Measurements from ENCODE around the gene FYB1. TPM values are rescaled to one million over a fixed set of nuclear protein-coding genes. Genes with fewer than 3 reads are reported as not detected.
A peak's percentile ranks its signal among the peaks of the same experiment; 100 is the strongest.
"Not testable (repeated sequence)": the region's sequence is repeated elsewhere in the genome, so short reads cannot be mapped to it uniquely, and the experiment has no call there.

Gene FYB1
- total RNA-seq, 2 experiments from 2014 or later: 129 TPM

DNA sequence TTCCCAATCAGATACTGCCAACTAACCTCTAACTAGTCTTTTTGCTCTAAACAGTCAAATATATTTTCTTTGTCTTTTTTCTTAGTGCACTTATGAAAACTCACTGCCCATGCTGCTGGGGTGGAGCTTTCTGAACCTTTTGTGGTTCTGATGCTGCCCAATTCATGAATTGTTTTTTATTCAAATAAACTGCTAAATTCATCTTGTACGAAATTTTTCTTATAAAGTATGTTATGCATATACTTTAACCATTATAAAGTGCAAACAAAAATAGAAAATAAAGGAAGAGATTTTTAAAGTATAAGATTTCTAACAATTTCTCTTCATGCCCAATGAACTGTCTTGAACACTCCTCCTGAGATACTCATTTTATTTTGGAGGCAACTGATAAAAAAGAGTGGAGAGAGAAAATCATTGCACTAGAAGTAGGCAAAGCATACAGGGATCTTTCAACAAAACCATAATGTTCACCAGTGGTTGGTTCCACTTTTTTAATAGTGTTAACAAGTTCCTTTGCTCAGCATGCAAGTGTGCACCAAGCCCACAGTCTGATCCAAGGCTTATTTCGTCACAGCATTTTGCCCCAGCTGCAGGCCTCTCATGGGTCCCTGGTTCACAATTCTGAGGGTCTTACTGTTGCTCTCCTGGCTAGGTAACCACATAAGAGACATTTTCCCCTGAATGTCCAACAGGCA is 6.2 kb upstream of the FYB1 start:
- H3K4me1 Mint-ChIP-seq (ENCODE audit: low read depth): peaks cover 40% of the 10 kb centered on the region
- no peaks in the 10 kb centered on the region for H3K9me3 Mint-ChIP-seq
- no peaks in the 10 kb centered on the region for H3K36me3 Mint-ChIP-seq (ENCODE audit: low read depth)
- no peak for DNase-seq
- intact Hi-C loops (cut with micrococcal nuclease): no loop called here
- H3K4me3 Mint-ChIP-seq: peak overlapping the region; percentile 25
- no peaks in the 10 kb centered on the region for H3K27me3 Mint-ChIP-seq (ENCODE audit: low read depth)
- no peak overlapping the region for H3K27ac Mint-ChIP-seq
- CTCF ChIA-PET: interaction anchor here (11.0 to 12.8 kb wide), 2 partner anchors 7 to 52 kb away, joined by 98 to 317 read pairs; partner anchors contain the start of gene FYB1

DNA sequence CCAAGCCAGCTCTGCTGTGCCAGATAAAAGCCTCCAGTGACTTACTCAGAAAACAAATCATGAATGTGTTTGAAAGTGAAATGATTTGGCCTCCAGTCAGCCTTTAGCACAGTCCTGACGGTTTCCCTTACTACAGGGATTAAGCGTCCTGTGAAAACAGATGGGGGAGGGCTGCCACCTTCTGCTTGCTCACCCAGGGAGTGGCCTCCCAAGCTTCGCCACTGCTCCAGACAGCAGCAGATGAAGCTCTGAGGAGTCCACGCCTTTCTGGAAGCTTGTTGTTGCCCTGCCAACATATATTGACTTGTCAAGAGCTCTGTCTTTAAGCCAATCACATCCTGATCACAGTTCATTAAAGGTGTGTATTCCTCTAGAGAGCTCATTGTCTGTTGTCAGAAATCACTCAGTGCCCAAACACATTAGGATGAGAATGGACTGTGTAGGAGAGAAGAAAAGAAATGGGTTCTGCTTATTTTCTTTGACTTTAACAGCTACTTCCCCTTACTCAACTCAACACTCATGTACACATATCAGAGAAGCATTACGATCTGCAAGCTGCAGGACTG is 4.9 kb upstream of the FYB1 start:
- Mint-ChIP-seq H3K27ac (no peak overlapping the region), H3K9me3 (no peaks in the 10 kb centered on the region), H3K4me3 (no peak overlapping the region), H3K36me3 (ENCODE audit: low read depth) (no peaks in the 10 kb centered on the region), H3K27me3 (ENCODE audit: low read depth) (no peaks in the 10 kb centered on the region), H3K4me1 (ENCODE audit: low read depth) (peaks cover 53% of the 10 kb centered on the region)
- peak; percentile 59 for DNase-seq
- CTCF ChIA-PET: interaction anchor here (0.6 to 12.8 kb wide), 6 partner anchors 12 to 323 kb away, joined by 3 to 317 read pairs (median 4); no protein-coding TSS in a partner anchor
- intact Hi-C loops (cut with micrococcal nuclease): no loop called here

DNA sequence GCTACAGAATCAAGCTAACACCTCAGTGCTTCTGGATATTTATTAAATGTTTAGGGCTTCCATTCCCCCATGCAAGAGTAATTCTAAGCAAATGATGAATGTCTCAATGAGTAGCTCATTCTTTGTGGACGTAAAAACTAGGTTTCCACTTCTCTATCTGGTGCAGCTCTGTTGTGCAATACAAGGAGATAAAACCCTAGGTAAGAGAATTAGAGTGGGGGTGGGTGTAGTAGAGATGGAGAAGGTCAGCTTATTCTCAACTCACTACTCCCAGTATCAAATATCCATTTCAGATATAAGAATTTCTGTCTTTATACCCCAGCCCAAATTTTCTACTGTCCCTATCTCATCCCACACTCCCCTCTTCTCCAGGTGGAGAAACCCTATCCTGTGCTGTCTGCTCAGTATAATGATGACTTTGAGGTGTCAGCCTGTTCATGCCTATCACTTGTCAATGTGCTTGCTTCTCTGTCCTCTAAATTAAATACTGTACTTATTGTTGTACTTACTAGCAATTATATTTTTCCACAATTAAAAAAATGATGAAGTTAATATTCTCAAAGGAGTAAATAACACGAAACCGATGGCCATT is 4.3 kb upstream of the FYB1 start:
- Mint-ChIP-seq H3K36me3 (ENCODE audit: low read depth) (no peaks in the 10 kb centered on the region), H3K4me3 (no peak overlapping the region), H3K27me3 (ENCODE audit: low read depth) (no peaks in the 10 kb centered on the region), H3K27ac (no peak overlapping the region), H3K9me3 (no peaks in the 10 kb centered on the region), H3K4me1 (ENCODE audit: low read depth) (peaks cover 59% of the 10 kb centered on the region)
- CTCF ChIA-PET: interaction anchor here (0.5 to 12.8 kb wide), 10 partner anchors 8 to 324 kb away, joined by 3 to 317 read pairs (median 4); no protein-coding TSS in a partner anchor
- intact Hi-C loops (cut with micrococcal nuclease): no loop called here
- no peak for DNase-seq

DNA sequence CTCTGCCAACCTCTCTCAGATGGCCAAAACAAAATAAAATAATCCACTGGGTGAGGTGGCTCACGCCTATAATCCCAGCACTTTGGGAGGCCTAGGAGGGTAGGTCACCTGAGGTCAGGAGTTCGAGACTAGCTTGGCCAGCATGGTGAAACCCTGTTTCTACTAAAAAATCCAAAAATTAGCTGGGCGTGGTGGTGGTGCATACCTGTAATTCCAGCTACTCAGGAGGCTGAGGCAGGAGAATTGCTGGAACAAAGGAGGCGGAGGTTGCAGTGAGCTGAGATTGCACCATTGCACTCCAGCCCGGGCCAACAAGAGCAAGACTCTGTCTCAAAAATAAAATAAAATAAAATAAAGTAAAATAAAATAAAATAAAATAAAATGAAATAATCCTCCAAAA is 2.3 kb upstream of the FYB1 start:
- H3K4me1 Mint-ChIP-seq (ENCODE audit: low read depth): peaks cover 64% of the 10 kb centered on the region
- not testable (repeated sequence) for H3K27me3 Mint-ChIP-seq (ENCODE audit: low read depth); H3K4me3 Mint-ChIP-seq; H3K27ac Mint-ChIP-seq; DNase-seq; H3K9me3 Mint-ChIP-seq; H3K36me3 Mint-ChIP-seq (ENCODE audit: low read depth)
- CTCF ChIA-PET: interaction anchor here (0.7 to 12.8 kb wide), 4 partner anchors 20 to 1166 kb away, joined by 3 to 317 read pairs (median 3); no protein-coding TSS in a partner anchor
- intact Hi-C loops (cut with micrococcal nuclease): loop anchor here (1.0 kb wide), 1 partner anchor 10 kb away; no protein-coding TSS in a partner anchor

DNA sequence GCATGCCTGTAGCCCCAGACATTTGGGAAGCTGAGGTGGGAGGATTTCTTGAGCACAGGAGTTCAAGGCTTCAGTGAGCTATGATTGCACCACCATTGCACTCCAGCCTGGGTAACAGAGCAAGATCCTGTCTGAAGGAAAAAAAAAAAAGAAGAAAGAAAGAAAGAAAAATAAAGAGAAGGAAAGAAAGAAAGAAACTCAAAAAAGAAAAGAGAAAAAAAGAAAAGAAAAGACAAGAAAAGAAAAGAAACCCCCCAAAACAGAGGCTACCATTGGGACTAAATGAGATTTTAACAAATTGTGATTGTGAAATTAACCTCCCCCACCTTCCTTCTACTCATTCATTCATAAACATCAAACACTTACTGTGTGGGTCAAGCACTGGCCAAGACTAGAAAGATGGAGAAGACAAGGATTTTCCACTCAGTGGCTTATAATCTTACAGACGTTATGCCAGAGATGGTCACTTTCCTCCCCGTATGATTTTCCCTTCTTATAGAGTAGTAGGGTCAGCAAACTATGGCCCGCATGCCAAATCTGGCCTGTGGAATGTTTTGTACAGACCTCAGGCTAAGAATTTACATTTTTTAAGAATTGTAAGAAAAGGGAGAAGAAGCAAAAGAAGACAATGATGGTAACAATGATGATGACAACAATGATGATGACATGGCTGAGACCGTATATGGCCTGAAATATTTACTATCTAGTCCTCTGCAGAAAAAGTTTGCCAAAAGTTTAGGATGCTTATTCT is 1.1 kb upstream of the FYB1 start:
- Mint-ChIP-seq H3K27me3 (ENCODE audit: low read depth) (no peaks in the 10 kb centered on the region), H3K4me3 (no peak overlapping the region), H3K9me3 (no peaks in the 10 kb centered on the region), H3K27ac (no peak overlapping the region), H3K4me1 (ENCODE audit: low read depth) (peaks cover 62% of the 10 kb centered on the region), H3K36me3 (ENCODE audit: low read depth) (no peaks in the 10 kb centered on the region)
- CTCF ChIA-PET: interaction anchor here (0.6 to 12.8 kb wide), 8 partner anchors 11 to 1501 kb away, joined by 3 to 317 read pairs (median 4); no protein-coding TSS in a partner anchor
- intact Hi-C loops (cut with micrococcal nuclease): loop anchor here (1.0 kb wide), 1 partner anchor 11 kb away; no protein-coding TSS in a partner anchor
- no peak for DNase-seq

DNA sequence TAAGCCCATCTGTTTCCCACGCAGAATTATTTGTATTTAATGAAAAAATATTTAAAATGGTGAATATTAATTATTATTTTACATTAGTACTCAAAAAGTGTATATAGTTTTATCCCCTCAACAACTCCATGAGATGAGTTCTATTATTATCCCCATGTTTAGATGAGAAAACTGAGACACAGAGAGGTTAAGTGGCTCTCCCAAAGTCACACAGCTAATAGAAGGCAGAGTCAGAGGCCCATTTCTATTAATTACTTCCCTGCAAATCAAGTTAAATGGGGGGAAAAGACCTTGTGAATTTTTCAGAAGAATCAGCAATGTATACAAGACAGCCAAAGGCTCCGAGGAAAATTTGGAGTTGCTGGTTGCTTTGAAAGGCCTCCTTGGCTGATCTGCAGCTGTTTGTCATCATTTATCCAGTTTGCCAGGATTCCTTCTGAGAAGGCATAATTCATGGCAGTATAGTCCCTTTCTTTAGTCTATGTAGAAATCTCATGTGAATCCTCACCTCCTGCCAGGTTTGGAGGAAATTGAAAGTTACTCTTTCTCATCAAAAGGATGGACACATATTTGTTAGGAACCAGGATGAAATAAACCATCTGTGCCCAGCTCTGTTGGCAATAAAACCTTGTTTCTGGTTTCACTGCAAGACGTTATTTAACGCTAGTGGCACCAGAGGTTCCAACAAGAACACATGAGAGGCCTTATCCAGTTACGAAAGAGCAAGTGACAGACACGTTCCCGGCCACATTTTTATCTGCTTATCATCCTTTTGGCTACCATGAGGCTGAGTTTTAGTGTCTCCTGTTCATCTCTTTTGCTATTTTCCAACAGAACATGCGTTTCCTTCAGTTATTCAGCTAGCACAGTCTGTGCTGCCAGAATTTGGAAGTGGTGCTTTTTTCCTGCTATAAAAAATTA is 621 bp downstream of the FYB1 start:
- no peak overlapping the region for H3K4me3 Mint-ChIP-seq
- CTCF ChIA-PET: interaction anchor here (0.7 to 12.8 kb wide), 27 partner anchors 12 to 214 kb away, joined by 3 to 317 read pairs (median 5); no protein-coding TSS in a partner anchor
- no peaks in the 10 kb centered on the region for H3K36me3 Mint-ChIP-seq (ENCODE audit: low read depth)
- no peak for DNase-seq
- H3K9me3 Mint-ChIP-seq: no peaks in the 10 kb centered on the region
- intact Hi-C loops (cut with micrococcal nuclease): loop anchor here (5.0 to 10.0 kb wide), 5 partner anchors 134 to 1056 kb away; partner anchors contain the start of gene OSMR
- H3K27ac Mint-ChIP-seq: peak overlapping the region; percentile 30
- no peaks in the 10 kb centered on the region for H3K27me3 Mint-ChIP-seq (ENCODE audit: low read depth)
- H3K4me1 Mint-ChIP-seq (ENCODE audit: low read depth): peaks cover 65% of the 10 kb centered on the region

DNA sequence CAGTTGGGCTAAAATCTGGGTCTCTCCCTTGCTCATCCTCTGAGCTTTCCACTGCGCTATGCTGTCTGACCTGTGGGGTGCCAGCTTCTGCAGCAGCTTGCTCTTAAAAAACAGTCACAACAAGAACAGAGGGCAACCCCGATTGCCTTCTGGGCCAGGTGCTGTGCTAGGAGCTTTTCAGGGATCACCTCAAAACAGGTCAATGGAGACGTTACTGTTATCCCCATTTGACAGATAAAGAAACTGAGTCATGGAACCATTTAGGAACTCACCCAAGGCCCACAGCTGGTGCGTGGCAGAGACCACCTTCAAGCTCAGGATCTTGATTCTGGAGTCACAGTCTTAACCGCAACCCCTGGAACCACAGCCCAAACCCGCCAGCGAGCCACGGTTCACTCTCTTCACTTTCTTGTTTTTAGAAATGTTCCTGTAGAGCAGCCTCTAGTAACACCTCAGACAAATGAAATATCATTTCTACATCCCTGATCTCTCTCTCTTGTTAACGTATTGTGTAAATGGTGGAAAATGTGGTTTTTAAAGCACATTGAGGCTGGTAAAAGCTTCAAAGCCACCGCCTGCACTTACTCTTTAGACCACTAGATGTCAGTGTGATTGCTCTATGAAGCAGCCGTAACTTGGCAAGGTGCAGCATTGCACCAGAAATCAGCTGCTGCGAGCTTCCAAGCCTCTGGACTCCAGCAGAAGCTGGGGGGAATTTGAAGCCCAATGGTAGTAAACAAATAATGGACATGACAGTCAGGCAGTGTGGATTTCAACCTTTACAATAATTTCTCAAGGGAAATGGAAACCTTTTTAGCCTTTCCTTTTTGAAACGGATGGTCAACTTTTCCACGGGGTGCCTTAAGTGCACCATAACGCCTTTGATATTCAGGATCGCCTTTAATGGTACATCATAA is 1.7 kb downstream of the FYB1 start:
- Mint-ChIP-seq H3K4me3 (peak overlapping the region; percentile 72), H3K4me1 (ENCODE audit: low read depth) (peaks cover 70% of the 10 kb centered on the region), H3K27ac (peak overlapping the region; percentile 91), H3K36me3 (ENCODE audit: low read depth) (no peaks in the 10 kb centered on the region), H3K9me3 (no peaks in the 10 kb centered on the region), H3K27me3 (ENCODE audit: low read depth) (no peaks in the 10 kb centered on the region)
- DNase-seq: peak; percentile 91
- CTCF ChIA-PET: interaction anchor here (0.5 to 12.8 kb wide), 46 partner anchors 9 to 330 kb away, joined by 3 to 317 read pairs (median 4); partner anchors contain the start of gene DAB2
- intact Hi-C loops (cut with micrococcal nuclease): loop anchor here (1.0 to 10.0 kb wide), 12 partner anchors 14 to 1057 kb away; partner anchors contain the start of gene OSMR

DNA sequence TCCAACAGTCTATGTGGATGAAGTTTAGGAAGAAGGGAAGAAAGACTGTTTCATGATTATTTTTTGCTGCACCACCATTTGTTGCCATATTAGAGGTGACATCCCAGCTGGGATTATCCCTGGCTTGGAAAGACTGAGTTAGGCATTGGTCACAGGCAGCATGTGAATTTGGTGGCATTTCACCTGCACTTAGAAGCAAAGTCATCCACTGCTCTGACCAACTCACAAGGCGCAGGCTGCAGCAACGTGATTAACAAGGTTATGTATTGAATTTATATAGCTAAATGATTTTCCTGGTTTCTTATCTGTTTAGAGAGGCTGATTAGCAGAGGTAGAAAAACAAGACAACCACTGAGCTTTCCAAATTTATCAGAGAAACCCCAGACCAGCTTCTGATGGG is 2.7 kb downstream of the FYB1 start:
- peak; percentile 49 for DNase-seq
- peaks cover 75% of the 10 kb centered on the region for H3K4me1 Mint-ChIP-seq (ENCODE audit: low read depth)
- H3K36me3 Mint-ChIP-seq (ENCODE audit: low read depth): peaks cover 2% of the 10 kb centered on the region
- H3K27ac Mint-ChIP-seq: peak overlapping the region; percentile 91
- no peaks in the 10 kb centered on the region for H3K9me3 Mint-ChIP-seq
- intact Hi-C loops (cut with micrococcal nuclease): loop anchor here (1.0 to 10.0 kb wide), 12 partner anchors 14 to 1058 kb away; partner anchors contain the start of gene OSMR
- CTCF ChIA-PET: interaction anchor here (0.8 to 12.8 kb wide), 31 partner anchors 8 to 253 kb away, joined by 3 to 317 read pairs (median 5); partner anchors contain the start of gene DAB2
- peak overlapping the region; percentile 72 for H3K4me3 Mint-ChIP-seq
- H3K27me3 Mint-ChIP-seq (ENCODE audit: low read depth): no peaks in the 10 kb centered on the region

DNA sequence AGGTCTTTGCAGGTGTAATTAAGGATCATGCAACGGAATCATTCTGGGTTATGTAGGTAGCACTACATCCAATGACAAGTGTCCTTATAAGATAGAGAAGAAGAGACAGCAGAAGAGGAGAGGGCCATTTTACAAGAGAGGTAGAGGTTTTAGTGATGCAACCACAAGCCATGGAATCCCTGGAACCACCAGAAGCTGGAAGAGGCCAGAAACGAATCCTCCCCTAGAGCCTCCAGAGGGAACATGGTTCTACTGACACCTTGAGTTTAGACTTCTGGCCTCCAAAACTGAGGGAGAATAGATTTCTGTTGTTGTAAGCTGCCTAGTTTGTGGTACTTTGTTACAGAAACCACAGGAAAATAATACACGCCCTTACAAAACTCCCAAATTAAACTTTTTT is 3.5 kb downstream of the FYB1 start:
- intact Hi-C loops (cut with micrococcal nuclease): loop anchor here (1.0 to 10.0 kb wide), 9 partner anchors 13 to 1059 kb away; partner anchors contain the start of gene OSMR
- Mint-ChIP-seq H3K27ac (peak overlapping the region; percentile 89), H3K4me1 (ENCODE audit: low read depth) (peaks cover 78% of the 10 kb centered on the region), H3K9me3 (no peaks in the 10 kb centered on the region), H3K36me3 (ENCODE audit: low read depth) (peaks cover 3% of the 10 kb centered on the region), H3K27me3 (ENCODE audit: low read depth) (no peaks in the 10 kb centered on the region), H3K4me3 (peak overlapping the region; percentile 59)
- no peak for DNase-seq
- CTCF ChIA-PET: interaction anchor here (0.8 to 12.8 kb wide), 15 partner anchors 11 to 160 kb away, joined by 3 to 317 read pairs (median 15); no protein-coding TSS in a partner anchor

All from activated naive CD4-positive, alpha-beta T cell treated with anti-CD3 and anti-CD28 coated beads for 36 hours (primary cell).